H9 (cell line): ENCODE measurements around the gene SNCB. TPM values are rescaled to one million over a fixed set of nuclear protein-coding genes. Genes with fewer than 3 reads are reported as not detected.

Source experiments
- DNase-seq: peaks from one replicate; pipeline ENCODE4 v3.0.0-alpha.2; 2017
- H2AFZ ChIP-seq: one replicate; pipeline ENCODE4 v1.6.1; 2013; ENCODE audit warnings: mild to moderate bottlenecking, low read length, control low read depth, moderate library complexity
- H2AK5ac ChIP-seq: 2 replicates; pipeline ENCODE4 v1.6.1; 2013; ENCODE audit warnings: low read length, control low read depth, mixed read lengths; ENCODE audit not compliant: insufficient read length
- H2BK120ac ChIP-seq: one replicate; pipeline ENCODE4 v1.6.1; 2013; ENCODE audit warnings: low read depth, mild to moderate bottlenecking, low read length, control low read depth, inconsistent platforms; ENCODE audit not compliant: poor library complexity, severe bottlenecking
- H2BK12ac ChIP-seq: 2 replicates; pipeline ENCODE4 v1.6.1; 2013; ENCODE audit warnings: low read length, control low read depth, mixed read lengths, low read depth; ENCODE audit not compliant: insufficient read length
- H2BK15ac ChIP-seq: 2 replicates; pipeline ENCODE4 v1.6.1; 2013; ENCODE audit warnings: low read depth, low read length, control low read depth
- H2BK20ac ChIP-seq: one replicate; pipeline ENCODE4 v1.6.1; 2013; ENCODE audit warnings: low read depth, mild to moderate bottlenecking, low read length, control low read depth, inconsistent platforms; ENCODE audit not compliant: poor library complexity, severe bottlenecking
- H2BK5ac ChIP-seq: 2 replicates; pipeline ENCODE4 v1.6.1; 2013; ENCODE audit warnings: low read length, control low read depth, mixed read lengths; ENCODE audit not compliant: insufficient read length
- H3K14ac ChIP-seq: 2 replicates; pipeline ENCODE4 v1.6.1; 2013; ENCODE audit warnings: low read length, control low read depth; ENCODE audit not compliant: insufficient read depth
- H3K18ac ChIP-seq: 2 replicates; pipeline ENCODE4 v1.6.1; 2013; ENCODE audit warnings: low read depth, mild to moderate bottlenecking, mixed read lengths, low read length, control low read depth; ENCODE audit not compliant: insufficient read length
- H3K23ac ChIP-seq: 2 replicates; pipeline ENCODE4 v1.6.1; 2013; ENCODE audit warnings: low read length, control low read depth, mixed read lengths, low read depth; ENCODE audit not compliant: insufficient read length
- H3K23me2 ChIP-seq: 2 replicates; pipeline ENCODE4 v1.6.1; 2013; ENCODE audit warnings: low read depth, mild to moderate bottlenecking, mixed read lengths, low read length, control low read depth; ENCODE audit not compliant: insufficient read length, poor library complexity, severe bottlenecking
- H3K27ac ChIP-seq: 2 replicates; pipeline ENCODE4 v1.5.1; 2013; ENCODE audit warnings: low read length, control low read depth, mixed read lengths, low read depth; ENCODE audit not compliant: insufficient read length
- H3K27me3 ChIP-seq: 2 replicates; pipeline ENCODE4 v1.6.1; 2013; ENCODE audit warnings: low read length, control low read depth, inconsistent platforms; ENCODE audit not compliant: insufficient read depth
- H3K4ac ChIP-seq: 2 replicates; pipeline ENCODE4 v1.6.1; 2013; ENCODE audit warnings: low read depth, mild to moderate bottlenecking, control low read depth, inconsistent platforms, low read length, moderate library complexity
- H3K4me1 ChIP-seq: 2 replicates; pipeline ENCODE4 v1.6.1; 2013; ENCODE audit warnings: low read length, control low read depth, inconsistent platforms; ENCODE audit not compliant: insufficient read depth
- H3K4me2 ChIP-seq: 2 replicates; pipeline ENCODE4 v1.6.1; 2013; ENCODE audit warnings: low read length, control low read depth, mixed read lengths; ENCODE audit not compliant: insufficient read length, insufficient read depth
- H3K56ac ChIP-seq: 2 replicates; pipeline ENCODE4 v1.6.1; 2013; ENCODE audit warnings: low read depth, mild to moderate bottlenecking, mixed read lengths, low read length, control low read depth; ENCODE audit not compliant: insufficient read length
- H3K79me1 ChIP-seq: 2 replicates; pipeline ENCODE4 v1.6.1; 2013; ENCODE audit warnings: low read depth, mild to moderate bottlenecking, moderate library complexity, low read length, control low read depth, inconsistent platforms; ENCODE audit not compliant: insufficient read depth, poor library complexity, severe bottlenecking
- H3K79me2 ChIP-seq: 2 replicates; pipeline ENCODE4 v1.6.1; 2013; ENCODE audit warnings: low read length, control low read depth, inconsistent platforms; ENCODE audit not compliant: insufficient read depth
- H3K9ac ChIP-seq: 2 replicates; pipeline ENCODE4 v1.6.1; 2013; ENCODE audit warnings: low read length, control low read depth, mixed read lengths; ENCODE audit not compliant: insufficient read length; ENCODE audit errors: extremely low read depth
- H3K9me3 ChIP-seq: one replicate; pipeline ENCODE4 v1.6.1; 2013; ENCODE audit warnings: low read depth, low read length, inconsistent platforms; ENCODE audit not compliant: control insufficient read depth
- H3T11ph ChIP-seq: one replicate; pipeline ENCODE4 v1.6.1; 2013; ENCODE audit warnings: mild to moderate bottlenecking, low read length, control low read depth, inconsistent platforms
- H4K20me1 ChIP-seq: one replicate; pipeline ENCODE4 v1.6.1; 2013; ENCODE audit not compliant: control insufficient read depth, insufficient read length, insufficient read depth
- H4K5ac ChIP-seq: 2 replicates; pipeline ENCODE4 v1.6.1; 2013; ENCODE audit warnings: low read depth, mild to moderate bottlenecking, mixed read lengths, low read length, control low read depth; ENCODE audit not compliant: insufficient read length
- H4K8ac ChIP-seq: replicated peaks from 2 replicates; pipeline ENCODE4 v1.6.1; 2013; ENCODE audit warnings: low read length, control low read depth, mixed read lengths, low read depth; ENCODE audit not compliant: insufficient read length
- H4K91ac ChIP-seq: 2 replicates; pipeline ENCODE4 v1.6.1; 2013; ENCODE audit warnings: low read depth, mild to moderate bottlenecking, moderate library complexity, mixed read lengths, low read length, control low read depth; ENCODE audit not compliant: insufficient read length
- H3K27ac Mint-ChIP-seq, 3 experiments: 2 replicates in 2 of 3; 3 replicates in 1 of 3; pipeline ENCODE4 v1.8.0; 2020 to 2021; ENCODE audit warnings: mixed read lengths in 3 of 3, mild to moderate bottlenecking in 1 of 3, moderate library complexity in 1 of 3
- H3K27me3 Mint-ChIP-seq: 2 replicates; pipeline ENCODE4 v1.8.0; 2021; ENCODE audit warnings: low read depth, mild to moderate bottlenecking, moderate library complexity, mixed read lengths
- H3K36me3 Mint-ChIP-seq, 3 experiments: 2 replicates in 2 of 3; 3 replicates in 1 of 3; pipeline ENCODE4 v1.8.0; 2020 to 2021; ENCODE audit warnings: low read depth in 3 of 3, mixed read lengths in 3 of 3; ENCODE audit not compliant: insufficient read depth in 1 of 3
- H3K4me1 Mint-ChIP-seq, 2 experiments: 2 replicates each; pipeline ENCODE4 v1.8.0; 2020; ENCODE audit warnings: mixed read lengths in 2 of 2
- H3K4me3 Mint-ChIP-seq, 2 experiments: 2 replicates in 1 of 2; 3 replicates in 1 of 2; pipeline ENCODE4 v1.8.0; 2020 to 2021; ENCODE audit warnings: mild to moderate bottlenecking in 2 of 2, mixed read lengths in 2 of 2, moderate library complexity in 1 of 2
- H3K9me3 Mint-ChIP-seq, 2 experiments: 2 replicates in 1 of 2; 3 replicates in 1 of 2; pipeline ENCODE4 v1.8.0; 2020; ENCODE audit warnings: mild to moderate bottlenecking in 2 of 2, mixed read lengths in 2 of 2, moderate library complexity in 1 of 2
- CTCF ChIP-seq: fragments of 200-600 bp; sonication (generic); conservative IDR thresholded peaks from 3 replicates; pipeline ENCODE4 v1.8.0; 2021; ENCODE audit warnings: antibody characterized with exemption, mild to moderate bottlenecking
- WGBS: extraction: QIAGEN DNeasy Blood & Tissue Kit; methylation state at CpG from one replicate; pipeline ENCODE4 v1.1.7; 2013; ENCODE audit warnings: missing lambda C conversion rate, low lambda C conversion rate, mixed read lengths; ENCODE audit not compliant: insufficient read length; ENCODE audit errors: extremely low coverage; 5-methylcytosine and 5-hydroxymethylcytosine counted together
- total RNA-seq: library from RNA; stranded (reverse); gene quantifications from 2 replicates; pipeline ENCODE4 v1.2.1, GENCODE V29; 2021

Gene SNCB
- total RNA-seq, 1 experiment from 2014 or later, result 3.5 TPM

DNA sequence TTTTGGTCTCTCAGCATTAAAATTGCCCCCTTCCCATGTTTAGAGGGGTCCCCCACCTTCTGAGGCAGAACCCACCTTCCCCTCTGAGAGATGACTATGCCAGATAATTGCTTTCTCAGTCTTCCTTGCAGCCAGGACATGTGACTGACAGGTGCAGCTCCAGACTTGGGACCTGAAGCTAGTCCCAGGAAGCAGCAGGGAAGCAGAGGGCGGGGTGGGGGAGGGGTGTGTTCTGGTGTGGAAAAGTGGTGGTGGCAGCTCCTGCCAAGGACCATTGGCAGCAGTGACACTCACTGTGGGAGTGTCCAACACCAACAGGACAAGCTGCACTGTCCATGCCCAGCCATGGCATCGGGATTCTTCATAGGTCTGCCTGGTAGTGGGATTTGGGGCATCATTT lies 2.4 kb upstream of the SNCB start:
- H4K5ac ChIP-seq, result no peak overlapping the region
- no CpG with 5 or more reads among the region's 2 CpGs for WGBS
- H4K20me1 ChIP-seq, result no peaks in the 10 kb centered on the region
- no peak overlapping the region for H2BK20ac ChIP-seq
- H2BK15ac ChIP-seq, result no peak overlapping the region
- Mint-ChIP-seq H3K27ac (no peak overlapping the region), H3K4me1 (peaks cover 40 to 53% of the 10 kb centered on the region in 2 experiments), H3K36me3 (peaks cover 0 to 6% (median 0%) of the 10 kb centered on the region in 3 experiments; a peak in 3 of 7 replicates), H3K9me3 (peaks cover 0 to 7% of the 10 kb centered on the region in 2 experiments; a peak in 2 of 5 replicates), H3K4me3 (no peak overlapping the region), H3K27me3 (peaks cover 76% of the 10 kb centered on the region)
- H3T11ph ChIP-seq, result no peak overlapping the region
- H2AK5ac ChIP-seq, result no peak overlapping the region
- no peaks in the 10 kb centered on the region; the same call in 1 of the 2 replicates for H3K4me1 ChIP-seq
- H4K91ac ChIP-seq, result no peak overlapping the region
- no peak overlapping the region for H2BK5ac ChIP-seq
- H4K8ac ChIP-seq, result no peak overlapping the region
- no peak overlapping the region for H2BK12ac ChIP-seq
- no peak overlapping the region for H3K14ac ChIP-seq
- H3K9me3 ChIP-seq, result no peaks in the 10 kb centered on the region
- H3K9ac ChIP-seq, result no peak overlapping the region
- no peaks in the 10 kb centered on the region for H3K79me2 ChIP-seq
- no peak for DNase-seq
- H3K79me1 ChIP-seq, result no peaks in the 10 kb centered on the region
- H2AFZ ChIP-seq, result no peak overlapping the region
- H3K27ac ChIP-seq, result no peak overlapping the region
- H3K23ac ChIP-seq, result no peak overlapping the region
- H3K56ac ChIP-seq, result no peak overlapping the region
- H3K23me2 ChIP-seq, result peaks cover 8% of the 10 kb centered on the region
- no peak overlapping the region for H2BK120ac ChIP-seq
- H3K27me3 ChIP-seq, result peaks cover 6% of the 10 kb centered on the region; the same call in 1 of the 2 replicates
- H3K18ac ChIP-seq, result no peak overlapping the region
- TF ChIP-seq CTCF, result no peak
- no peak overlapping the region for H3K4ac ChIP-seq
- no peak overlapping the region for H3K4me2 ChIP-seq
